Skeletal muscle satellite cell (primary cell): Measurements from ENCODE around the gene UBE4B.
A peak's percentile ranks its signal among the peaks of the same experiment; 100 is the strongest.

ENCODE experiments used
- H3K27me3 ChIP-seq: 2 replicates; pipeline ENCODE4 v1.7.0; 2013; ENCODE audit warnings: low read length; ENCODE audit not compliant: control insufficient read depth, insufficient read depth
- H3K36me3 ChIP-seq: 2 replicates; pipeline ENCODE4 v1.7.0; 2013; ENCODE audit warnings: mild to moderate bottlenecking, control low read depth, low read length; ENCODE audit not compliant: insufficient read depth
- H3K4me1 ChIP-seq: 2 replicates; pipeline ENCODE4 v1.7.0; 2013; ENCODE audit warnings: low read length; ENCODE audit not compliant: control insufficient read depth, insufficient read depth
- H3K4me2 ChIP-seq: 2 replicates; pipeline ENCODE4 v1.7.0; 2013; ENCODE audit warnings: mild to moderate bottlenecking, low read length
- H3K4me3 ChIP-seq: 2 replicates; pipeline ENCODE4 v1.7.0; 2013; ENCODE audit warnings: low read length
- H3K9ac ChIP-seq: 2 replicates; pipeline ENCODE4 v1.7.0; 2013; ENCODE audit warnings: mild to moderate bottlenecking, low read depth, low read length, moderate library complexity
- H3K9me3 ChIP-seq: replicated peaks from 2 replicates; pipeline ENCODE4 v1.7.0; 2013; ENCODE audit warnings: mild to moderate bottlenecking, control low read depth, low read length

Gene UBE4B

DNA sequence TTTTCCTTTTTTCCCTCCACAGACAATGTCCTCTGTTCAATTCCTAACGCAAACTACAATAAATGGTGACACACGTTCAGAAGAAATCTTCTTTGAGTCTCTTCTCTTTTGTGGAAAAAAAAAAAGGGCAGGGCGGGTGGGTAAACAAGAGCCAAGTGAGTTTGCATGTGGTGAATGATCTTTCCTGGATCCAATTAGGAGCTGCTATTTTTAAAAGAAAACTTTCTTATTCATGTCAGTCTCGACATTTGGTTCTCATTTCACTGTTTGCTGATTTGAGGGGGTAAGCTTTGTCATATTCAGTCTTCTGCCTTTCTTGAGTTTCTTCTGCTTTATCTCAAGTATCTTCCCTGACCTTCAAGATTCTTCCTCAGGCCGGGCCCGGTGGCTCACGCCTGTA, 148.4 kb downstream of the UBE4B start:
- H3K9me3 ChIP-seq = no peaks in the 10 kb centered on the region
- H3K4me3 ChIP-seq = no peak overlapping the region
- no peak overlapping the region for H3K4me2 ChIP-seq
- peaks cover 13% of the 10 kb centered on the region for H3K36me3 ChIP-seq
- no peaks in the 10 kb centered on the region for H3K4me1 ChIP-seq
- H3K27me3 ChIP-seq = no peaks in the 10 kb centered on the region
- H3K9ac ChIP-seq = no peak overlapping the region

DNA sequence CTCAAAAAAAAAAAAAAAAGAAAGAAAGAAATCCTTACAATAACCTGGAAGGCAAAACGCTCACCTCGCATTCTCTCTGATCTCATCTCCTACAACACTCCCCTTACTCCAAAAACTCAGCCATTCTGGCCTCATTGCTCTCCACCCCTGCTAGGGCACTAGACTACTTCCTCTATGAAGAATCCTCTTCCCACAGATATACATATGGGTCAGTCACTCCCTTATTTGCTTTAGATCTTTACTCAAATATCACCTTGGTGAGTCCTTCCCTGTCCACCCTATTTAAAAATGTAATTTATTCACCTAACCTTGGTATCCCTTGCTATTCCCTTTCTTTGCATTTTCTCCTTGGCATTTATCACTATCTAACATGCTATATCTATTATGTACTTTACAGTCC, 153.0 kb downstream of the UBE4B start:
- H3K4me1 ChIP-seq = no peaks in the 10 kb centered on the region
- H3K9me3 ChIP-seq = no peaks in the 10 kb centered on the region
- no peak overlapping the region for H3K9ac ChIP-seq
- no peaks in the 10 kb centered on the region for H3K27me3 ChIP-seq
- H3K4me2 ChIP-seq = no peak overlapping the region
- H3K4me3 ChIP-seq = no peak overlapping the region
- peaks cover under 1% of the 10 kb centered on the region for H3K36me3 ChIP-seq

DNA sequence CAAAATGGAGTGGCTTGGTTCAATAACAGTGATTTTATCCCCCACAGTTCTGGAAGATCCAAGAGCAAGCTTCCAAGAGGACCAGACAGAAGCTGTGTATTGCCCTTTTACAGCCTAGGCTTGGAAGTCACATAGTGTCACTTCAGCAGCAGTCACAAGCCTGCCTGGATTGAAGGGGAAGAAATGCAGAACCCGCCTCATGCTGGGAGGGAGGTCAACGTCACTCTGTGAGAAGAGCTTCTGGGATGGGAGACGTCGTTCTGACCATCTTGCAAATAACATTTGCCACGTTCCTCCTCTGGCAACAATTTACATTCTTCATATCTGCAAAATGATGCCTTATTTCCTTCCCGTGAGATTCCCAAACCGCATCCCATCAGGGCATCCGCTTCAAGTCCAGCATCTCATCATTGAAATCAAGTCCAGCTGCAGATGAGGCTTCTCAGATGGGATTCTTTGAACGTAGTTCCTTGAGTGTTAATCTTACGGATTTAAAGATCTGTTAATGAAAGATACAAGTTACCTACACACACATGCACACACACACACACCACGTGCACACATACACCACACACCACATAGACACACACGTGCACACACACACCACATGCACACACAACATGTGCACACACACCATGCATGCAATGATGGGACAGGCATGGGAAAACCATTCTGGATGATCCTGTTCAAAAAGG, 153.7 kb downstream of the UBE4B start:
- Histone ChIP-seq H3K4me1 (no peaks in the 10 kb centered on the region), H3K4me3 (no peak overlapping the region), H3K9me3 (no peaks in the 10 kb centered on the region), H3K9ac (no peak overlapping the region), H3K36me3 (no peaks in the 10 kb centered on the region), H3K4me2 (no peak overlapping the region), H3K27me3 (no peaks in the 10 kb centered on the region)

DNA sequence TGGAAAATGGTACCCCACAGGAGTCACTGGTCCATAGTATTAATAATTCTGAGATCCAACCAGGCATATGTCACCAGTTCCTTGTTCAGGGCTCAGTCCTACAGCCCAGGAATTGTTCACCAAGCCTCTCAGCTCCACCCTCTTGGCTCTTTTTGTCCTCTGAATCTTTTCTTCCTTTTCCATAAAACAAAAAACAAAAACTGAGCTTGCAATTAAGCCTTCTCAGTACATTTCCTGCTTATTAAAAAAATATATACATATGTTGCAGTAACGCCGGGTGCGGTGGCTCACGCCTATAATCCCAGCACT, 154.2 kb downstream of the UBE4B start:
- no peaks in the 10 kb centered on the region for H3K27me3 ChIP-seq
- no peaks in the 10 kb centered on the region for H3K36me3 ChIP-seq
- no peak overlapping the region for H3K4me2 ChIP-seq
- H3K9me3 ChIP-seq = no peaks in the 10 kb centered on the region
- H3K4me3 ChIP-seq = no peak overlapping the region
- H3K9ac ChIP-seq = no peak overlapping the region
- H3K4me1 ChIP-seq = no peaks in the 10 kb centered on the region

DNA sequence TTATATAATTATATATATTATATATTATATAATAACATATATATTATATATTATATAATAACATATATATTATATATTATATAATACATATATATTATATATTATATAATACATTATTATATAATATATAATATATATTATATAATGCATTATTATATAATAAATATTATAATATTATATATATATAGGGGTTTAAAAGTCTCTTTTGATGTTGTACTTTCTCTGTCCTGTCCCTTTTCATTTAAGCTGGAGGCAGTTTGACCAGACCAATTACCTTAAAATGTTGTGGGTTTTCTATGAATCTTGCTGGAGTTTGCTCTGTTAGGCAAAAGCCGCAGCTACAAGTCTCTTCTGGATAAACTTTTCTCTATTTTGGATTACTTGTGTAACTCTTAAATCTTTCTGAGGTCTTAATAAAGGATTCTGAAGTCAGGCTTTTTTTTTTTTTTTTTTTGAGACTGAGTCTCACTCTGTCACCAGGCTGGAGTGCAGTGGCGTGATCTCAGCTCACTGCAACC, 155.4 kb downstream of the UBE4B start:
- H3K36me3 ChIP-seq = no peaks in the 10 kb centered on the region
- H3K27me3 ChIP-seq = no peaks in the 10 kb centered on the region
- H3K4me3 ChIP-seq = no peak overlapping the region
- H3K9me3 ChIP-seq = no peaks in the 10 kb centered on the region
- H3K9ac ChIP-seq = no peak overlapping the region
- H3K4me2 ChIP-seq = no peak overlapping the region
- H3K4me1 ChIP-seq = no peaks in the 10 kb centered on the region

DNA sequence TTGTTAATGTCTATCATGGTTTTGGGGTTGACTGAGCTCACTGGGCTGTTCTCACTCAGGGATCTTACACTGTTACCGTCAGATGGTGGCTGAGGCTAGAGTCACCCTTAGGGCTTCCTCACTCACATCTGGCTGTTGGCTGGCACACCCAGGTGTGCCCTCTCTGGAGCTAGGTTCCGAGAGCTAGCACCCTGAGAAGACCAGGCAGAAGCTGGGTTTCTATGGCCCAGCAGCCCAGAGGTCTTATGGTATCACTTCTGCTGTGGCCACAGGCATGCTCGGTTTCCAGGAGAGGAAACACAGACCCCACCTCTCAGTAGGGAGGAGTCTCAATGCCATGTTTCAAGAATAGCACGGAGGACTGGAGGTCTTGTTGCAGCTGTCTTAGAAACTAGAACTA, 156.9 kb downstream of the UBE4B start:
- H3K4me2 ChIP-seq = no peak overlapping the region
- H3K36me3 ChIP-seq = no peaks in the 10 kb centered on the region
- H3K9me3 ChIP-seq = no peaks in the 10 kb centered on the region
- H3K4me1 ChIP-seq = no peaks in the 10 kb centered on the region
- peaks cover 4% of the 10 kb centered on the region for H3K27me3 ChIP-seq
- H3K4me3 ChIP-seq = no peak overlapping the region
- H3K9ac ChIP-seq = no peak overlapping the region

DNA sequence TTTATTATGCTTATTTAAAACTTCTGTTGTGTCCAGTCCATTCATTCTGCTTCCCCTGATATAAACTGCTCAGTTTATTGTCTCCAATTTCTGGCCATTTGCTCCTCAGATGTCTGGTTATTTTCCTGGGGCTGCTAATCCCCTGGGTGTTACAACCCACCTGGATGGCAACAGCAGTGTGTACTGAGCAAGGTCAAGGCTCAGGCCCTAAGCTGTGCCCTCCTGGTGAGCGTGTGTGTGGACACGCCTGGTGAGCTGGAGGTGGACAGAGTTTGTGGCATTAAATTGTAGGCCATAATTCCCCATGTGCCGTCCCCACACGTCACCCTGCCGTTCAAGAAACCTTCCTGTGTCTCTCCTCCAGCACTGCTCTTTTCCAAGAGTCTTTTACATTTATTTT, 159.5 kb downstream of the UBE4B start:
- no peak overlapping the region for H3K4me2 ChIP-seq
- no peaks in the 10 kb centered on the region for H3K9me3 ChIP-seq
- peaks cover 4% of the 10 kb centered on the region for H3K27me3 ChIP-seq
- no peak overlapping the region for H3K9ac ChIP-seq
- H3K36me3 ChIP-seq = no peaks in the 10 kb centered on the region
- H3K4me3 ChIP-seq = no peak overlapping the region
- H3K4me1 ChIP-seq = peaks cover 6% of the 10 kb centered on the region

DNA sequence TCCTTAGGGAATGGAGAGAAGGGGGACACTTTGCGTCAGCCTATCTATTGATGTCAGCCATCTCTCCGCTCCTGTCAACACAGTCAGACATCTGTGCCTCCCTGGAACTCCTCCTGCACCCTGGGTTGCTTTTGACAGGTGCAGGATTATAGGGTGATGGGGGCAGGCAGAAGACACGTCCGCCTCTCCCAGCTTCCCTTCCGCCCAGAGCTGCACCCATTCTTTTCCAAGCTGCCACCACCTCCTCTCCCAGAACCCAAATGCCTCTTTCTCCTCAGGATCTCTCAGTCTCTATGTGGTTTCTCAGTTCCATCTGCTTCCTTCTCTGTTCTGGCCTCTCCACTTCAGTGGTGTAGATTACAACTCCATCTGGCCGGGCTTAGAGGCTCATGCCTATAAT, 160.5 kb downstream of the UBE4B start:
- Histone ChIP-seq H3K27me3 (peaks cover 4% of the 10 kb centered on the region), H3K36me3 (no peaks in the 10 kb centered on the region), H3K4me3 (no peak overlapping the region), H3K4me2 (no peak overlapping the region), H3K4me1 (peaks cover 6% of the 10 kb centered on the region), H3K9me3 (no peaks in the 10 kb centered on the region), H3K9ac (no peak overlapping the region)

DNA sequence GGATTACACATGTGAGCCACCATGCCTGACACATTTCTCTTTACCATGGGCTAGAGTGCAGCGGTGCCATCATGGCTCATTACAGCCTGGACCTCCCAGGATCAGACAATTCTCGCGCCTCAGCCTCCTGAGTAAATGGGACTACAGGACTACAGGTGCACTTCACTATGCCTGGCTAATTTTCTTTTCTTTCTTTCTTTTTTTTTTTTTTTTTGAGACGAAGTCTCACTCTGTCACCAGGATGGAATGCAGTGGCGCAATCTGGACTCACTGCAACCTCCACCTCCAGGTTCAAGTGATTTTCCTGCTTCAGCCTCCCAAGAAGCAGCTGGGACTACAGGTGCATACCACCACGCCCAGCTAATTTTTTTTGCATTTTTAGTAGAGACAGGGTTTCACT, 162.8 kb downstream of the UBE4B start:
- peaks cover 6% of the 10 kb centered on the region for H3K4me1 ChIP-seq
- no peaks in the 10 kb centered on the region for H3K36me3 ChIP-seq
- no peak overlapping the region for H3K9ac ChIP-seq
- H3K4me3 ChIP-seq = no peak overlapping the region
- H3K9me3 ChIP-seq = no peaks in the 10 kb centered on the region
- peaks cover 8% of the 10 kb centered on the region for H3K27me3 ChIP-seq
- H3K4me2 ChIP-seq = no peak overlapping the region

DNA sequence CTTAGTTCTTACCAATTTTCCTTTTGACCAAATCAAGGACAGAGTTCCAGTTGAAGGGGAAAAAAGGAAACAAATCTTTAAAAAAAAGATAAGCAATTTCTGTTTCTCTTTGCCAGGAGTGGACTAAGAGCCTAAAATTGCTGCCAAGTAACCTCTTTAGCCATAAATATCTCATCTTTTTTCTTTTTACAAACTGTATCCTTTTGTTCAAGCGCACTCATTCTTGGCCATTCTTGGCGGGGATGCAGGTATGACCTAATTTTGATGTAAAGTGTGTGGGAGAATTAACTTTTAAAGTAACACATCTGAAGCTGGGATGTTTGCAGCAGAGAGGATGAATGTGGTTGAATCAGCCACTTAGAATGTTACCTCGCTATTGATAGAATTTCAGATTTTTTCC, 164.2 kb downstream of the UBE4B start:
- Histone ChIP-seq H3K4me2 (no peak overlapping the region), H3K36me3 (no peaks in the 10 kb centered on the region), H3K9me3 (no peaks in the 10 kb centered on the region)

DNA sequence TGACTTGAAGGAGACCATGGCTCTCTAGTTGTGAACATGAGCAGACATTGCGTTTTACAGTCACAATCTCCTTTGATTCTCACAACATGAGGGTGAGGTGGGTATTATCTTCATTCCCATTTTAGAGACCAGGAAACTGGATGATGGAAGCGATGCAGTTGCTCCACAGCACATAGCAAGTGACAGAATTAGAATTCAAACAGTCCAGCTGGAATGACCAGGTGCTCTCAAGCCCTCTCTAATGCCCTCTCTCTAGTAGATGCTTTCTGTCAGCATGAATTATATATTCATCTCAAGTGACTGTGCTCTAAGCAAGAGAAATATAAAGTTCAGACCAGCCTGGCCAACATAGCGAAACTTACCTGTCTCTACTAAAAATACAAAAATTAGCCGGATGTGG, 167.9 kb downstream of the UBE4B start:
- H3K36me3 ChIP-seq = no peaks in the 10 kb centered on the region
- peaks cover 12% of the 10 kb centered on the region for H3K27me3 ChIP-seq
- H3K4me1 ChIP-seq = peaks cover 2% of the 10 kb centered on the region
- H3K4me2 ChIP-seq = no peak overlapping the region
- H3K9me3 ChIP-seq = no peaks in the 10 kb centered on the region
- H3K9ac ChIP-seq = no peak overlapping the region
- no peak overlapping the region for H3K4me3 ChIP-seq

More for the DNA sequence above, 164.2 kb downstream of the UBE4B start:
- H3K4me3 ChIP-seq = no peak overlapping the region
- H3K27me3 ChIP-seq = peaks cover 15% of the 10 kb centered on the region
- peaks cover 6% of the 10 kb centered on the region for H3K4me1 ChIP-seq
- H3K9ac ChIP-seq = no peak overlapping the region

DNA sequence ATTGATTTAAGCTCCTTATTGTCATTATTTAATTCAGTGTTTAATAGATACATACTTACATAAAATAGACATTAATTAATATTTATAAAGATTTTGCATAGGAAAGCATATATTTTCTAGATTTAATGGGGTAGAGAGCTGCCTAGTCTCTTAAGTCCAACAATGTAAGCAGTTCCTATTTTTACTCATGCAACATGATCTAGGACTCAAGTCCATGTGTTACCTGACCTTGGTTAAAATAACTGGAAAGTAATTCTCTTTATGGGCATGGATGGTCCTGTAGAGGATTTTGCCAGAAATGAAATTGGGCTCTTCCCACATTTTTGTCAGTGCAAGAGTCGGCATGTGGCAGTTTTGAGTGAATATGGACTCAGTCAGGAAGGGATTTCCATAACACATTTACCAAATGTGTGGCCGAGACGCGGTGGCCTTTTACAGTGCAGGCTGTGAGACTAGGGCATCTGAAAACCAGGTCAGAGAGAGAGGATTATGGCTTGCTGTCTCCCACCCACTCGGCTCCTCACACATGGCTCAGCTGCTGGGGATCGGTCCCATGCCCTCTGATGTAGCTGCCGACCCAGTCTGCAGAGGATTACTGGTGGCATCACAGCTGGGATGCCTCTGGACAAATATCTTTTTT, 171.4 kb downstream of the UBE4B start:
- peak overlapping the region; percentile 8 for H3K4me2 ChIP-seq
- H3K4me1 ChIP-seq = no peaks in the 10 kb centered on the region
- H3K9me3 ChIP-seq = no peaks in the 10 kb centered on the region
- peaks cover 12% of the 10 kb centered on the region for H3K27me3 ChIP-seq
- H3K9ac ChIP-seq = no peak overlapping the region
- H3K36me3 ChIP-seq = no peaks in the 10 kb centered on the region
- H3K4me3 ChIP-seq = no peak overlapping the region
